ENCODE data around the gene CAVIN1.

Gene CAVIN1

DNA sequence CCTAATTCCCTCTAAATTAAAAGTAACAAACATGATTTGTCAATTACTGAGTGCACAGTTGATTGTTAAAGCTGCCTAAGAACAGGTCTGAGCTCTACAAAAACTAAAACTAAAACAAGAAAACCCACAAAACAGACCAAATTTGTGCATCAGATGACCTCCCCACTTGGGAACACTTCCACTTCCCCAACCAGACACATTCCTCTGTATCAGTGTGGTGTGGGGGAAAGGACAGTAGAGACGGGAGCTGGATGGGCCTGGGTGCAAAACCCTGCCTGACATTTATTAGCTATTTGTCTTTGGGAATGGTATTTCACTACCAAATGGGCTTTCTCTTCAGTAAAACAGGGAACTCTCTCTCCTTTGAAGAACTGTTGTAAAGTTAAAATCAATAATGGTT lies 64.6 kb downstream of the CAVIN1 start:
- H3K9me3 ChIP-seq (ENCODE audit: insufficient read depth, low read length) = no peaks in the 10 kb centered on the region
- H4K20me1 ChIP-seq (ENCODE audit: low read depth, low read length) = peaks cover 5% of the 10 kb centered on the region; the same call in 1 of the 2 replicates
- H2AFZ ChIP-seq (ENCODE audit: low read depth, low read length, severe bottlenecking) = no peak overlapping the region
- H3F3A ChIP-seq (ENCODE audit: insufficient read depth) = no peaks in the 10 kb centered on the region
- no peaks in the 10 kb centered on the region for H3K36me3 ChIP-seq (ENCODE audit: low read length)
- TF ChIP-seq EZH2phosphoT487 (conservative IDR thresholded peaks at IDR 0.05; ENCODE audit: low read length) (no peak), CTCF (IDR thresholded peaks at IDR 0.05; ENCODE audit: insufficient read depth, low read length, poor library complexity, severe bottlenecking) (no peak)
- H3K4me2 ChIP-seq (ENCODE audit: low read depth, low read length, poor library complexity, severe bottlenecking) = no peak overlapping the region
- no peaks in the 10 kb centered on the region for H3K79me2 ChIP-seq (ENCODE audit: insufficient read depth, low read length)
- H3K9ac ChIP-seq (ENCODE audit: low read length) = no peak overlapping the region
- no peak overlapping the region for H3K27ac ChIP-seq (ENCODE audit: low read depth, low read length)
- no peaks in the 10 kb centered on the region for H3K27me3 ChIP-seq (ENCODE audit: low read length)
- H3K9me2 ChIP-seq (replicated peaks; ENCODE audit: insufficient read depth, low read length) = no peaks in the 10 kb centered on the region
- H3K4me3 ChIP-seq (ENCODE audit: insufficient read depth, low read length, poor library complexity, severe bottlenecking) = no peak overlapping the region

DNA sequence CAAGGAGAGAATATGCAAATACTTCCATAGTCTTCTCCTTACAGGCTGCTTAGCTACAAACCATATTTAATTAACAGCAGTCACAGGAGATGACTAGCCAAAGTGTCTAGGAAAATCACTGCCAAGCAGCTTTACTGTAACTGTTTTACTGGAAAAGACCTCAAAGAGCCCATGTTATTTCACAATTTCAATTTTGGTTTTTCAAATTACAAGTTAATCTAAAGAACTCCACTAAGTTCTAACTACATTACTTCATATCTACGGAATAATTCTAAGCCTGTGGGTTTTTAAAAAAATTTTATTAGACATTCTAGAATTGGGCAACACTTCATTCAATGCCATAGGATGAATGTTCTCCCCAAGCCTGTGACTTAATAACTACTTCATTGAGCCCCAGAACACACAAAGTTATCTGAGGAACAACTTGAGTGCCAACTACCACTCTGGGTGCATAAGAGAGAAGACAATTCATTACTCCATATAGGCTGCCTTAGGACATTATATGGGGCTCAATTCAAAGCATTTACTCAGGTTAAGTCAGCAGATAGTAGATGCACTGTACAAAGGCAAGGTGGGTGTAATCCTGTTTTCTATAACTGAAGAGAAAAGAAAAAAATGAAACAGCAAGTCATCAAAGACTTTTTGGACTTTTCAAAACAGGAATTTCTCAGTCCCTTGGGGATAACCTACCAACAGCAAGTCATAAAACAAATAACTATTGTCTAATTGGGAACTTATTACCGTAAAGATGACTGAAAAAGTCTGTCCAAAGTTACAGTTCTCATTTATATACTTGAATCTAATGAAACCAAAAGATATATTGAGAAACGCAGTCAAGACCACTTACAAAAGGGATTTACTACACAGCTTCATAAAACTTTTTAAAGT lies 67.9 kb downstream of the CAVIN1 start:
- Histone ChIP-seq H3K4me3 (ENCODE audit: insufficient read depth, low read length, poor library complexity, severe bottlenecking) (no peak overlapping the region), H3K36me3 (ENCODE audit: low read length) (no peaks in the 10 kb centered on the region), H3K27me3 (ENCODE audit: low read length) (no peaks in the 10 kb centered on the region), H2AFZ (ENCODE audit: low read depth, low read length, severe bottlenecking) (no peak overlapping the region), H3K9me3 (ENCODE audit: insufficient read depth, low read length) (no peaks in the 10 kb centered on the region), H4K20me1 (ENCODE audit: low read depth, low read length) (no peaks in the 10 kb centered on the region), H3K27ac (ENCODE audit: low read depth, low read length) (no peak overlapping the region), H3K9ac (ENCODE audit: low read length) (no peak overlapping the region), H3K79me2 (ENCODE audit: insufficient read depth, low read length) (no peaks in the 10 kb centered on the region), H3K4me2 (ENCODE audit: low read depth, low read length, poor library complexity, severe bottlenecking) (no peak overlapping the region), H3F3A (ENCODE audit: insufficient read depth) (no peaks in the 10 kb centered on the region), H3K9me2 (replicated peaks; ENCODE audit: insufficient read depth, low read length) (no peaks in the 10 kb centered on the region)
- no peak for TF ChIP-seq CTCF (IDR thresholded peaks at IDR 0.05; ENCODE audit: insufficient read depth, low read length, poor library complexity, severe bottlenecking)
- TF ChIP-seq EZH2phosphoT487 (conservative IDR thresholded peaks at IDR 0.05; ENCODE audit: low read length) = no peak

Data from SU-DHL-6 (cell line).